NCI-H524 (cell line): ENCODE measurements around the gene PLXDC1.
"Not testable (repeated sequence)": the region's sequence is repeated elsewhere in the genome, so short reads cannot be mapped to it uniquely, and the experiment has no call there.

ENCODE experiments used
- DNase-seq, 2 experiments: peaks; one replicate each; lab custom pipeline; 2025; lab: John Stamatoyannopoulos, UW

The PLXDC1 gene

DNA sequence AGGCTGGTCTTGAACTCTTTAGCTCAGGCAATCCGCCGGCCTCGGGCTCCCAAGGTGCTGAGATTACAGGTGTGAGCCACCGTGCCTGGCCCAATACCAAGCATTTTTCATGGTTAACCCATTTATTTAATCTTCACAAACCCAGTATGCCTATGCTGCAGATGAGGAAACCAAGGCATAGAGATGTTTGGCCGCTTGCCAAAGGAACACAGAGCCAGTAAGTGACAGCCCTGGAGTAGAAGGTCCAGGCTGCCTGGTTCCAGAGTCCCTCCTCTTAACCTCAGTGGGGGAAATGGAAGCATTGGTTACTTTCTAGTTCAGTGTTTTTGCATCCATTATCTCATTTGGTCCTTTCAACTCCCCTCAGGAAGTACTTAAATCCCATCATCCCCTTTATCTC is 29.9 kb upstream of the PLXDC1 start:
- DNase-seq = no peak

DNA sequence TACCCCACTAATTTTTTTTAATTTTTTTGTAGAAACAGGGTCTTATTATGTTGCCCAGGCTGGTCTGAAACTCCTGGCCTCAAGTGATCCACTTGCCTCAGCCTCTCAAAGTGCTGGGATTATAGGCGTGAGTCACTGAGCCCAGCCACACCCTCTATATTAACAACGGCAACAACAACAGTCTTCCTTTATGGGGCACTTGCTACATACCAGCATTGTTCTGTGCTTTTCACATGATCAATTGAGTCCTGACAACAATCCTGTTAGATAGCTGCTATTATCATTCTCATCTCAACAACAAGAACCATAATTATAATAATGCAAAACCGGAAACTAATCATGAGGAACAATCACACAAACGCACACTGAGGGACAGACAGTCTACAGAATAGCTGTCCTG is 27.1 kb upstream of the PLXDC1 start:
- DNase-seq = no peak

DNA sequence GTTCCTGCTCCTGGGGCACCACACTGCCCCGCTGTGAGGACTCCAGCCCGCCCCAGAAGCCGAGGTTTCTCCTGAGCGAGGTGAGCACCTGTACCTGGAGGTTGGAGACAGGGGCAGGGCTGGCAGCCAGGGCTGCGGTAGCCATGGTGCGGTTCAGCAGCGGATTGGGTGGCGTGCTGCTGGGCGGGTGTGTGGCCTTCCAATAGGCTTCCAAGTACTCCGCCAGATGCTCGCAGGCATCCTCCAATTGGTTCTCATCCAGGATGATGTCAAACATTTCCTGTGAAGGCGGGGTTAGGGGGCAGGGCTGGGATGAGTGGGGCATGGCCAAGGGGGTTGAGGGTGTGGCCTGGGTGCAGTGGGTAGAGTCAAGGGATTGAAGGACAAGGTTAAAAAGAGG is 25.8 kb upstream of the PLXDC1 start:
- DNase-seq = no peak

DNA sequence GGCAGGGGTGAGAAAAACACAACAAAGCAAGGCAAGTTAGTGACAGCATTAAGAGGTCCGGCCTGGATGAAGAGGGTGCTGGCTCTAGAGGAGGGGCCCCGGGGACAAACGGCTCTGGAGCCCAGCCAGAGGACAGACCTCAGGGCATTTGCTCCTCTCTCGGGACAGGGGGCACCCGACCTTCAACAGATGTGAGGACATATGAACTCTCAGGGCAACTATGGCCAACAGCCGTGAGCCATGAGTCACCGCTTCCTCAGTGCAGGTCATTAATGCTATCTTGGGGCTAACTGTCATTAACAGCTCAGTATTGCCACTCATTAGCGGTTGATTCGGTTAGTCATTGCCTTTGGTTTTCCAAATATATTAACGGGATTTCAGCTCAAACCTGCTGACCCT is 24.3 kb upstream of the PLXDC1 start:
- DNase-seq = no peak

DNA sequence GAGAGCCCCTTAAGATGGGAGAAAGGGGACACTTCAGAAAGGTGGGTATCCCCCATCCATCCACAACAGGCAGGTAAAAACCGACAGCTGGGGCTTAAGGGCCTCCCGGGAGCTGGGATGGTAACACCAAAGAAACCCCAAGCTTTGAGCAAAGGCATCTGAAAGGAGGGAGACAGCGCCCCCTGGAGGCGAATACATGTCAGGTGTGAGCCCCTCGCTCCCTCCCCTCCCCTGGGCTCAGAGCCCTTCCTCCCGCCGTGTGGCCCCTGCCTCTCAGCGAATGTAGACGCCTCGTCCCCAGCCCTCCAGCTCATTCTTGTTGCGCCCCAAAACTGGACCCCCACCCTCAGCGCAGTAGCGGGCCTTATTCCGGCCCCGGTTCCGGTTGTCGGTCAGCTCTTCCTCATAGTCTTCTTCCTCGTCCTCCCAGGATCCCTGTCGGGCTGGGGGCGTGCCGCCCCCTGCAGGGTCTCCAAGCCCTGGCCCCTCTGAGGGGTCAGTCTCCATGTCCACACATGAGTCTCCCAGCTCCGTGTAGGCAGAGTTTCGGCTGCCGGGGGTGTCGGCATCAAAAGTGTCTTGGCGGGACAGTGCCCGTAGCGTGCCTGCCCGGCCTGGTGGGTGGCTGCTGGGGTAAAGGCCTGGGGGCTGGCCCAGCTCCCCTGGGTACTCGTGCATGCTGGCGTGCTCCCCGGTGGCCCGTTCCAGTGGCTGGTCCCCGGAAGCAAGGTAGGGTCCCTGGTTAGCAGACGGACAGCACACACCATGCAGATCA is 23.7 kb upstream of the PLXDC1 start:
- DNase-seq = peak; percentile 86 to 92

DNA sequence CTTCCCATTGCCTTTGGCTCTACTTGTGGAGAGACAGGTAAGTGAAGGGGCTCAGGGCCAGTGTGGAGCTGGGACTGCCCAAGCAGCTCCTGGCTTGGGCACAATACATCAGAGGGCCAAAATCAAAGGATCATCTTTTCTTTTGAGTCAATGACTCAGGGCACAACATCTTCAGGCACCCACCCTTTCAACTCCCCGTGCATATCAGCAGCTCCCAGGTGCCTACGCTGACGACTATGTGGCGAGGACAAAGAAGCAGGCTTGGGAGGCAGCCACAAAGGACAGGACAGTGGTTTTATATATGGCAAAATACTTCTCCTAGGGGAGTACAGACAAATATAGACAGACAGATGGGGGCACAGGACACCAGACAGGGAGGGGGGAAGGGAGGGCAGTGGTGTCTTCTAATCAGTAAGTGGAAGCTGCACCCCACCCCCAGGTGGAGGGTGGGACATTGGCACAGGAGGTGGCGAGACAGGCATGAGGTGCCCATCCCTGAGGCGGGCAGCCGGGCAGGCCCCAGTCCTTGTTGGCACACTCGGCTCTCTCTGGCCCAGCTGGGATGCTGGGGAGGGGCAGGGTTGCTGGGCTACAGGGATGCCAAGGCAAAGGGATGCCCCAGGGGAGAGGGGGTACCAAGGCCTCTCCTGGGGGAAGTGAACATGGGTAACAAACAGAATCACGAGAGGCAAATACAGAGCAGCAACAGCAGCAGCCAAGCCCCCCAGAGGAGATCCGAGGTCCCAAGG is 22.3 kb upstream of the PLXDC1 start:
- no peak for DNase-seq

DNA sequence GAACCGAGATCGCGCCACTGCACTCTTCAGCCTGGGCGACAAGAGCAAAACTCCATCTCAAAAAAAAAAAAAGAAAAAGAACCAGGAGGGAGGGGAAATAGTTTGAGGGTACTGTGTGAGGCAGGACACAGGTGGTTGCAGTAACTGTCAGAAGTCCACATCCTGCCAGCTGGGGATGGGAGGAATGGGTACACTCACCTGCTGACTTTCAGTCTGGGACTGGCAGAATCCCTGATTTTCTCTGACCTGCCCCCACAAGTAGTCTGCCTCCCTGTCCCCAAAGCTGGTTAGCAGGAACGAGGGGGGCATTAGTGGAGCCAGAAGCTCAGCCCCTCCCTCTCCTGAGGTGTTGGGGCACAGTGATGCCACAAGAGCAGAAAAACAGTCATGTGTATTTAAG is 21.6 kb upstream of the PLXDC1 start:
- no peak for DNase-seq

DNA sequence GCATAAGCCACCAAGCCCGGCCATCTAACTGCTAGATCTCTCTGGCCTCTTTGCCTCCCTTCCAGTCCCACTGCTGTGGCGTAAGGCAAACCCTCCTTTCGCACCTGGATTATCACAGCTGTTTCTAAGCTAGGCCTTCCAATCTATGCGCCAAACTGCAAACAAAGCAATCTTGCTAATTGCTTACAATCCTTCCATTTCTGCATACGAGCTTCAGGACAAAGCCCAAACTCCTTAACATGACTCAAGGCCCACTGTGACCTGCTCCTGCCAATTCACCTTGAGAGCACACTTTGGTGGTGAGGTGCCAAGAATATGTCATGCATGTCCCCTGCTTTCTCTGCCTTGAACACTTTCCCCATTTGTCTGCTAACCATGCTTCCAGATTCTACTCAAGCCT is 20.5 kb upstream of the PLXDC1 start:
- DNase-seq = no peak

DNA sequence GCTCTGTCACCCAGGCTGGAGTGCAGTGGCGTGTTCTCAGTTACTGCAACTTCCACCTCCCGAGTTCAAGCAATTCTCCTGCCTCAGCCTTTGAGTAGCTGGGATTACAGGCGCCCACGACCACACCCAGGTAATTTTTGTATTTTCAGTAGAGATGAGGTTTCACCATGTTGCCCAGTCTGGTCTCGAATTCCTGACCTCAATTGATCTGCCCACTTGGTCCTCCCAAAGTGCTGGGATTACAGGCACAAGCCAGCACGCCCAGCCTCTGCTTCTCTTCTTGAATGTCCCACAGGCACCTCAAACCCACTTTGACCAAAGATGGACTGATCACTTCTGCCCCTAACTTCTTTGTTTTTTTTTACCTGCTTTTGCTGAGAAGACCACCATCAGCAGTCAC is 19.1 kb upstream of the PLXDC1 start:
- no peak for DNase-seq

DNA sequence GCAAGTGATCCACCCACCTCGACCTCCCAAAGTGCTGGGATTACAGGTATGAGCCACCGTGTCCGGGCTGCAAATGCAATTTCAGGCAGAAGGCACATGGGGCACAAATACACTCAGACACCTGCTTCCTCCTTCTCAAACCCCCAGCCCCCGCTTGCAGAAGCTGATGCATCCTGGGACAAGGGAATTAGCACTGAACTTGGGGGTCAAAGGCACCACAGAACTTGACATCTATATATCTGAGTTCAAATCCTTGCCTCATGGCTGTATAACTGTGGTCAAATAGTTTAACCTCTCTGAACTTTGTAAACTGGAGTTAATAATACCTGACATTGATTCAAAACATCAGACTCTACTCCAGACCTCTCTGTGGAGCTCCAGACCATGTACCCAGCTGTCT is 18.7 kb upstream of the PLXDC1 start:
- no peak for DNase-seq

DNA sequence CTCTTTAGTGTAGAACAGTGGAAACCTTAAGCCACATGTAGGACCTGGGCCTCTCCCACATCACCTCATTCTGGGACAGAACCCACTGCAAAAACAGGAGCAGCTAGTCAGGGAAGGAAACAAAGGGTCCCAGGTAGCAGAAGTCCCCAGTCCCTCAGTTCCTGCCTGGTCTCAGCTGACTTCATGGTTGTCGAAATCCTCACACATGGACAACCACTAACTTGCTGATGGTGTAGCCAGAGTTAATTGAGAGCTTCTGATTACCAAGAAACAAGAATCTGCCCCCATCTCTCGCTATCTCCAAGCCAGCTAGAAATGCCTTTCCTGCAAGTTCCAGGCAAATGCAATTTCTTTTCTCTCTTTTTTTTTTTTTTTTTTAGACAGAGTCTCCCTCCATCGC is 18.1 kb upstream of the PLXDC1 start:
- DNase-seq = no peak

DNA sequence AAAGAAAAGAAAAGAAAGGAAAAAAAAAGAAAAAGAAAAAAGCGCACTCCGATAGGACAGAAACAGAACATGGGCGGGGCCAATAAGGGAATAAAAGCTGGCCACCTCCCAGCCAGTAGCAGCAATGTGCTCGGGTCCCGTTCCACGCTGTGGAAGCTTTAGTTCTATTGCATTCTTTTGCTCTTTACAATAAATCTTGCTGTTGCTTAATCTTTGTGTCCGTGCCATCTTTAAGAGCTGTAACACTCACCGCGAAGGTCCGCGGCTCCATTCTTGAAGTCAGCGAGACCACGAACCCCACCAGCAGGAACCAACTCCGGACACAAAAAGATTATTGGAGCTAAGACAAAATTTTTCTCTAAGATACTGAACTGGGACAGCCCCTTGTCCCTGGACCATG is 17.7 kb upstream of the PLXDC1 start:
- DNase-seq = no peak

DNA sequence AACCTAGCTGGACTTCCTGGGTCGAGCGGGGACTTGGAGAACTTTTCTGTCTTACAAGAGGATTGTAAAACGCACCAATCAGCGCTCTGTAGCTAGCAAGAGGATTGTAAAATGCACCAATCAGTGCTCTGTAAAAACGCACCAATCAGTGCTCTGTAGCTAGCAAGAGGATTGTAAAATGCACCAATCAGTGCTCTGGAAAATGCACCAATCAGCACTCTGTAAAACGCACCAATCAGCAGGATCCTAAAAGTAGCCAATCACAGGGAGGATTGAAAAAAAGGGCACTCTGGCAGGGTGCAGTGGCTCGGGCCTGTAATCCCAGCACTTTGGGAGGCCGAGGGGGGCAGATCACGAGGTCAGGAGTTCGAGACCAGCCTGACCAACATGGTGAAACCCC is 17.1 kb upstream of the PLXDC1 start:
- DNase-seq = not testable (repeated sequence)

DNA sequence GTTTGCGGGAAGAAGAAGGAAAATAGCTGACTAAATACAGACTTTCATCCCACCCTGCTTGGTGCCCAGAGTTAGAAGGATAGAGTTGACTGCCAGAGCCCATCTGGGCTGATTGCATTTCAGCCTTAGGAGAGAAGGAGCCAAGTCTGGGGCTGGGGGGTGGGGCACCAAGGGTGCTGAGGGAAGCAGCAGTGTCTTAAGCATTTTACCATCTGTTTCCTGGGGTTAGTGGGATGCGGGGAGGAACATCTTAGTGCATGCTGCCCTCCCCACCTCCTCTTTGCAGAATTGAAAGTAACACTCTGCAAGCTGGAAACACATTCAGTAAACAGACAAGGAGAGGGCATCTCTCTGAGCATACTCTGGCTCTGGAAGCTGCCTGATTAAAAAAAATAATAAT is 16.0 kb upstream of the PLXDC1 start:
- DNase-seq = peak; percentile 95 to 97

DNA sequence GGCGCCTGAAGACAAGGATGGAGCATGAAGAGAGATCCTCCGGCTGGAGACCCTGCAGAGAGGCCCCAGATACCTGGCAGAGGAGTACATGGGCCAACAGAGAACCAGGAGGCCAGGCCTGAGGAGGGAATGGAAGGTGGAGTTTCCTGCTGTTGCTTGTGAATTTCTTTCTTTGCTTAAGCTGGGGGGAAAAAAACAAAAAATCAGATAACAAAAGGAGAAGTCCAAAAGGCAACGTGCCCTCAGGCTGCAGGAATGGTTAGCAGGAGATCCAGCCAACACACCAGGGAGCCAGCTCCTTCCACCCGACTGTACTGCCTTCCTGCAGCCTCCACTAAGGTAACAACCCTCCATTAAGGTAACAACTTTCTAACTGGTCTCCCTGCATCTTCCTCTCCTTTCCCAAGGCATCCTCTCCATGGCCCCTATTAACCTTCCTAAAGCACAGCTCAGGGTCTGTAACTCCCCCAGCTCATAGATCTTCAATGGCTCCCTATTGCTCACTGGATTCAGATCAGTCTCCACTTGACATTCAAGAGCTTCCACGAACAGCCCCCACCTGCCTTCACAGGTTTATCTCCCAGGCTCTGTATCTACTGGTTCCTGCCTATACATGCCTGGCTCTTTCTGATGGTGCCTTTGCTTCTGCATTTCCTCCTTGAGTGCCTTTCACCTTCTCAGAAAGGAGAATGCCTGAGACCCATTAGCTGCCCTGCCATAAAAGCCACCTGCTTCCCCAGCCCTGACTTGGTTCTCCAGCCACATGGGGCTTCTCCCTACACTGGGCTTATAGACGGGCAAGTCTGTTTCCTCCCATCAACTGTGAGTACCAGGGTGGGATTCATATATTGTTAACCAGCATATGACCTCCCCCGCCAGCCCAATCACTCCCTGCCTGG is 15.2 kb upstream of the PLXDC1 start:
- peak; percentile 65 to 67 for DNase-seq

DNA sequence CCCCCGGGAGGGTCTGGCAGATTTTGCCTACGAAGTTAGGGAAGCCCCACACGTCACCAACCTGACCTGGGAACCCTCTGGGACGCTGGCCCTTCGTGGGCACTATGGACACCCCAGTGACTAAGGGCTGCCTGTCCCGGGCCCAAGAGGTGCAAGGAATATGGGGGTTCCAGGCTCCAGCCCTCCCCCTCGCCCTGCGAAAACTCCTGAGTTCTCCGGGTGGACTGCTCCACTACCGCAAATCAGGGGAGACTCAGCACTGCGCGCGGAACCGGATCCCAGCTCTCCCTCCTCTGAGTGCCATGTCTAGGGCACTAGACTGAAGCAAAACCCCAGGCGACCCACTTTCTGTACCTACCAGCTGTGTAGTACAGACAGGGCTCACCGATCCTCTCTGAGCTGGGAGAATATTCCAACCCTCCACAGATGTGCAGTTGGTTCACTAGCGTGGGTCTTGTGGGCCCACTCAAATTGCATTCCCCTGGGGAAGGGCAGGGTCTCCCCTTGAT is 14.5 kb upstream of the PLXDC1 start, which contains the start of gene ARL5C:
TSS of gene ARL5C (minus strand) at position 321 of the 509 bp plus-strand sequence. CDS start 401 bp downstream, outside the sequence.
- no peak for DNase-seq

DNA sequence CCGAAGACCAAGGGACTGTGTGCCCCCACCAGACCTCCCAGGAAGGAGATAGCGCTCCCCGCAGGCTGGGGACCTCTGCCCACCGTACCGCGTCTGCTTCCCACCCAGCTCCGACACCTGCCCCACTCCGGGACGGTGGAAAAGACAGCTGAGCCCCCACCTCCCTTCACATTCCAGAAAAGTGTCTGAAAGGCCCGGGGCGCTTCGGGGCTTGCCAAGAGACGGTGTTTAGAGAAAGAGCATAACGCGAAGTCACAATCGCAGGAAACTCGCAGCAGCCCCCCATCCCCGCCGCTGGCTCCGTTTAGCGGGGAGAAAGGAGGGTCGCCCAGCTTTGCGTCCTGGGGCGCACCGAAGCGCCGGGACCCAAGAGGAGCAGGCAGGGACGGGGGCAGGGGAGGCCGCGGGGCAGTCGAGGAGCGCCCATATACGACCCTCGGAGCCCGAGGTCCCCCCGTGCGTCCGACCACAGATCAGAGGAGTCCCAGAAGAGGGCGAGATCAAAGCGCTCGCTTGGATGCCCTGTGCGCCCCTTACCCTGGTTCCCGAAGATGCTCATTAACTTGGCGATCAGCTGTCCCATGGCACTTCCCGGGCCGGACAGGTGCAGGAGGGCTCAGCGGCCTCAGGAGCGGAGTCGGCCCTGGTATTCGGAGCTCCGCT is 13.9 kb upstream of the PLXDC1 start:
- no peak for DNase-seq

DNA sequence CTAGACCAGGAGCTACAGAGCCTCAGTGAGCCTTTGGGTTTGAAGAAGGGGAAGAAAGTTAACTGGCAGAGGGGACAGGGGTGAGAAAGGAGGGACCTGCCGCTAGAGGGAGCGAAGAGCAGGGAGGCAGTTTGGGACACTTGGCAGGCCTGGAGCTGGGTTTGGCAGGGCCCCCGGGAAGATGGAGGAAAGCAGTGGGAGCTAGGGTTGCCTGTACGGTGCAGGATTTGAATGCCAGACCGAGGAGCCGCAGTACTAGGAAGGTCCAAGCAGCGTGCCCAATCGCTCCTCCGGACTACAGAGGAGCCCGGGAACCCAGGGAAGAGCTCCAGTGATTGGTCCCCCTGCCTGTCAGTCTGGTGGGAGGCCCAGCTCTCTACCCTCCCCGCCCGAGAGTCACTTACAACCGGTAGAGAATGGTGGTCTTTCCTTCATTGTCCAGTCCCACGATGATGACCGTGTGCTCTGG is 13.3 kb upstream of the PLXDC1 start:
- DNase-seq = peak; percentile 76

DNA sequence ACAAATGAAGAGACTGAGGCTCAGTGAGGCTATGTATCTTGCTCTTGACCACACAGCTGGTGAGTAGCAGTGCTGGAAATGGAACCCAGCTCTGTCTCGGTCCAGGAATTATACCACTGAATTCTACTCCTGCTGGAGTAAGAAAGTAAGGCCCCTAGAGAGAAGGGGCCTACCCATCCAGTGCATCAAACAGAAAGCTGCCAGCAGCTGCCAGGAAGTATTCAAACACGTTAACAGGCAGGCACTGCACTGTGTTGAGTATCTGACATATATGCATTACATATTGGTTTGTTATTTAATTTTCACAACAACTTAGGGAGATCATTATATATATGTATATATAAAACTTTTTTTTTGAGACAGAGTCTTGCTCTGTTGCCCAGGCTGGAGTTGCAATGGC is 10.5 kb upstream of the PLXDC1 start:
- no peak for DNase-seq

DNA sequence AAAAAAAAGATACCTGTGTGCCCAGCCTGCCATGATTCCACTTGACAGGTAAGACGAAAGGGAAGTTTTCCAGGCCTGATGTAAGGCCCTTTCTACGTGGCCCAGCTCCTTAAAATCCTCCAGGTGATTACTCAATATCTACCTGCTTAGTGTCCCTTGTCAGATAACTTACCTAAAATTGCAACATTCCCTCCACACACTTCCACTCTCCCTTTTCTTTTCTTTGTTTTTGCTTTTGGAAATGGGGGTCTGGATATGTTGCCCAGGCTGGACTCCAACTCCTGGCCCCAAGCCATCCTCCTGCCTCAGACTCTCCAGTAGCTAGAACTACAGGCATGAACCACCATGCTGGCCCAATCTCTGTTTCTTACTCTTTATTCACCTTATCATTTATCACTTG is 7.2 kb upstream of the PLXDC1 start:
- DNase-seq = no peak

DNA sequence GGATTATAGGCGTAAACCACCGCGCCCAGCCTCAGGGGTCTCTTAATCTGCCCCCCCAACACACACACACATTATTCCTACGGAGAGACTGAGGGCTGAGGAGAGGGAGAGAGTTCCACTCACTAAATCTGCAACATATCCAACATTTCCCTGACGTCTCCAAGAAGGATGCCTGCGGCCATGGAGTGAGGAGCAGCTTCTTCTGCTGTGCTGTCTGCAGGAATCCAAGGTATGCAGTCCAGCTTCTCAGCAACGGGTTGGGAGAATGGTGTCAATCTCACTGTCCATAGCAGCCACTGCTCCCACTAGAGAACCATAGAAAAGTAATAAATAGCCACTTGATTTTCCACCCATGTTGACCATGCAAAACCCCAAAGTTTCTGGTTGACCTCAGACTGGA is 5.1 kb upstream of the PLXDC1 start:
- DNase-seq = no peak

DNA sequence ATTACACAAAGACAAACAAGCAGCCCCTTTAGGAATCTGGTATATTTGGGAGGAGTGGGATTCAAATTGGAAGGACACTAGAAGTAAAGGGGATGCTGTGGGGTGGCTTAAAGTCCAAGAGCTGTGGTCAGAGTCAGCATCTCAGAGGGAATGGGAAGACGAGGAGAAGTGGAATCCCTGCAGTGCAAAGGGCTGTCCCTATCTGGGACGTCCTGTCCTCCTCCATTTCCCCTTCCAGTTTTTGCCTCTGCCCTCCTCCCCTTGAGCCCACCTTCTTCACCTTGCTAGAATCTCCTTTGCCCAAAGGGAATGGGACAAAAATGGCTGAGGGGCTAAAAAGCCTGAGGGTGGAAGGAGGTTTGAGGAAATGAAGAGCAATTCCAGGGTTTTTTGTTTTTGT is 4.2 kb upstream of the PLXDC1 start:
- no peak for DNase-seq
